Middle frontal gyrus (tissue), 1 donor: ENCODE results near the gene FAM222B.
"Not testable (repeated sequence)": the region's sequence is repeated elsewhere in the genome, so short reads cannot be mapped to it uniquely, and the experiment has no call there.

ENCODE experiments used
- DNase-seq: peaks from one replicate; pipeline ENCODE4 v3.0.0-alpha.2; 2015; ENCODE audit warnings: low spot score; ENCODE audit errors: extremely low spot score

Gene FAM222B

GRCh38 chr17:28842282-28843012, at the start of gene FAM222B:
FAM222B (minus strand) TSS chr17:28842790; CDS start chr17:28766667, 76,123 bp downstream.
- DNase-seq = peak; percentile 81

DNA sequence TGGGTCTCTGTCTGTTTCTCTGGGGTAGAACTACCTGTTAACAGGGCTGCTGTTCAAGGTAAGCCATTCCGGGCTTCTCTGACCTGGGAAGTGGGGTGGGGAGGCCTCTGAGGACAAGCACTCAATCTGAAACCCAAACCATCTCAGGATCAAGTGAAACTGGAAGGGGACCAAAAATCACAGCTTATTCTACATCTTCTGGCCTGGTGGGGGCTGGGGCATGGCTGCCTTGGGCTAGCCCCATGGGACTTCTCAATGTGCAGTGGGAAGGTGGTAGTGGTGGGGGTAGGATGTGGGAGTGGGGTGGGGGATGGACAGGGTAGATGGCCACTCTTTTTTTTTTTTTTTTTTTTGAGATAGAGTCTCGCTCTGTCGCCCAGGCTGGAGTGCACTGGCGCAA, 49.4 kb upstream of the FAM222B start:
- DNase-seq = no peak

DNA sequence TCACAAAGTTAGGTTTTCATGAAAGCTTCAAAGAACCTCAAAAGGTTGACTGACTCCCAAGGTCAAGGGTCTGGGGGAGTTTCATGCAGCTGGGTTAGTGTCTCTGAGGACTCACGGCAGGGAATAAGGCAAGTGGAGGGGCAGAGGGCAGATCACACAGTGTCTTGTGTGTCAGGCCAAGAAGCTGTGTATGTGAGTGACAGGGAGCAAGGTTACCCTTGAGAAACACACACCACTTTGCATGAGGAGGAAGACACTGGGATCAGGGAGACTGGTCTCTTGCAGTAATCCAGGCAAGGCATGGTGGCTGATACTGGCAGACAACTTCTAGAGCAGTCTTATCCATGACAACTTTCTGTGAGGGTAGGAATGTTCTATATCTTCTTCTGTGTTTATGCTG, 48.6 kb upstream of the FAM222B start:
- no peak for DNase-seq

DNA sequence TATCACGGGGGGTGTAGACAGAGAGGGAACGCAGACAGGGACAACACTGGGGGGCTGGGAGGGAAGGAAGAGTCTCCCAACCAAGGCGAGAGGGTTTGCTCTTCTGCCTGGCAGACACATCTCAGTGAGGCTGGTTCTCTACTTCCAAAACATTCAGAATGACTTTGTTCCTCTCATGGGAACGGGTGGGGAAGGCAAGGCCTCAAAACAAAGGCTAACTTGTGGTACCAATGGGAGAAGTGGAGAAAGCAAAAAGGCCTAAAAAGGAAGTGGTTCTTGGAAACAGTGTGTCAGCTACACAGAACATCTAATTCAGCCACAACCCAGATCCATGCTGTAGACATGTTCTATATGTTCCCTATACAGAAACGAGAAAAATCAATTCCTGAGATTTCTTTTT, 47.4 kb upstream of the FAM222B start:
- no peak for DNase-seq

DNA sequence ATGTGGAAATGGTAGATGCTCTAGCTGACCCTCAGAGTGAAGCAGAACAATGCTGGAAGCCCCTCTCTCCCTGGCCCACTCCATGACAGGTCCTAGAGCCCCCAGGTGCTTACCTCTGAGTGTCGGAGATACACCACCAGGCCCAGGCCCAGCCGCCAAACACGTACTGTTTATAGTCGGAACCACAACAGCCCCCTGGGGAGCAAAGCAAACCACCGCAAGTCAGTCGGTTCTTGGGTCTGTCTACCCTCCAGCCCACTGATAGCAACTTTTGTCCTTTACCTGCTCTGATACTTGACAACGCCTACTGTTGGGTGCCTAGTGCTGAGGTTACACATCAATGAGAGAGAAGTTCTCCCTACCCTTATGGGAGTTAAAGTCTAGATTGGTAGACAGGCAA, 46.2 kb upstream of the FAM222B start:
- no peak for DNase-seq

GRCh38 chr17:28887871-28888471, 45.4 kb upstream of the FAM222B start:
- no peak for DNase-seq

DNA sequence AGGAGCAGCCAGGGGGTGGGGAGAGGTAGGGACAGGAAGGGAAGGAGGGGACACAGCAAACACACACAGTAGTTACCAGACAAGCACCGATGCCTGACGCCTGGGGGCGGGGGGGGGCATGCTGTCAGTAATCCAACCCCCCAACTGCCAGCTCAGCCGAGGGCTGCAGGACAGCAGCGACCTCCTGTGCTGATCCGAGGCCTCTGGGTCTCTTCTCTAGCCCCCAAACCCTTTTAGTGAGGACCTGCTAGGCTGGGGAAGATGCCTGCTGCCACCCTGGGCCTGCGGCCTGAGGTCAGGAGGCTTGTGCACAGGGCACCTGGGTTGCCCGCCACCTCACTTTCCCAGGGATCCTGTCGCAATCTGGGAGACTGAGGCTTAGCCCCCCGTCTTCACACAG, 43.4 kb upstream of the FAM222B start:
- no peak for DNase-seq

GRCh38 chr17:28885363-28885762, 42.8 kb upstream of the FAM222B start:
- no peak for DNase-seq

- no peak for DNase-seq
Observed at GRCh38 chr17:28883967-28884702, 41.5 kb upstream of the FAM222B start.

- DNase-seq = no peak
Observed at GRCh38 chr17:28882154-28882895, 39.7 kb upstream of the FAM222B start.

DNA sequence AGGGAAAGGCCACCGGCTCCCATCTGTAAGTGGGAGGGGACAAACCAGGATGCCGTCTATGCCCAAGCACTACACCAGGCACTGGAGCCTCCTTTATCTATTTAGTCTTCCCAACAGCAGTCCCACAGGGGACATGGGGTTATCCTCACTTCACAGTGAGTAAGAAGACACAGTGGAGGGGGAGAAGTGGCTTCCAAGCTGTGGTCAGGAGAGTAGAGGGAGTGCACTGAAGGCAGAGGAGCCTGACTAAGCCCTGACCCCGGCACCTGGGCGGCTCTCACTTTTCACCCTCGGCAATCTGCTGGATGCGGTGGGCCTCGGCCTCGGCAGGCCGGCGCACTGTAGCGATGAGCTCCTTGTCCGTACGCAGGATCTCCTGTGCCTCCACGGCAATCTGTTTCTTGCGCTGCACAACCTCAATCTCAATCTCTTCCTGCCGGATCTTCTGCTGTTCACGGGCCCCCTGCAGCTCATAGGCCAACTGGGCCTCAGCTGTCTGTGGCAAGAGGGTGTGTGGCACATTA, 39.0 kb upstream of the FAM222B start:
- DNase-seq = no peak

- DNase-seq = no peak
Observed at GRCh38 chr17:28880572-28880945, 38.0 kb upstream of the FAM222B start.

GRCh38 chr17:28879886-28880571, 37.4 kb upstream of the FAM222B start:
- no peak for DNase-seq

- DNase-seq = no peak
Observed at GRCh38 chr17:28878981-28879380, 36.4 kb upstream of the FAM222B start.

- no peak for DNase-seq
Observed at GRCh38 chr17:28878158-28878910, 35.7 kb upstream of the FAM222B start.

DNA sequence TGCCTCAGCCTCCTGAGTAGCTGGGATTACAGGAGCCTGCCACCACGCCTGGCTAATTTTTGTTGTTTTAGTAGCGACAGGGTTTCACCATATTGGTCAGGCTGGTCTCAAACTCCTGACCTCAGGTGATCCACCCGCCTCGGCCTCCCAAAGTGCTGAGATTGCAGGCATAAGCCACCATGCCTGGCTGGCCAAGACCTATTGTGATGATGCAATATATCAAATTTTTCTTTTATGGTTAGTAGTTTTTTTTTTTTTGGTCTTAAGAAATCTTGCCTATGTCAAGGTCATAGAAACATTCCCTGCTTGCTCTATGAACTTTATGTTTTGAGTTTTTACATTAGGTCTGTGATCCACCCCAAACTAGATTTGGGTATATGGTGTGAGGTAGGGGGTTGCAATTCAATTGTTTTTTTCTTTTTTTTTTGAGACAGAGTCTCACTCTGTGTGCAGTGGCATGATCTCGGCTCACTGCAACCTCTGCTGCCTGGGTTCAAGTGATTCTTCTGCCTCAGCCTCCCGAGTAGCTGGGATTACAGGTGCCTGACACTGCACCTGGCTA, 34.6 kb upstream of the FAM222B start:
- not testable (repeated sequence) for DNase-seq

GRCh38 chr17:28875848-28876550, 33.4 kb upstream of the FAM222B start:
- no peak for DNase-seq

DNA sequence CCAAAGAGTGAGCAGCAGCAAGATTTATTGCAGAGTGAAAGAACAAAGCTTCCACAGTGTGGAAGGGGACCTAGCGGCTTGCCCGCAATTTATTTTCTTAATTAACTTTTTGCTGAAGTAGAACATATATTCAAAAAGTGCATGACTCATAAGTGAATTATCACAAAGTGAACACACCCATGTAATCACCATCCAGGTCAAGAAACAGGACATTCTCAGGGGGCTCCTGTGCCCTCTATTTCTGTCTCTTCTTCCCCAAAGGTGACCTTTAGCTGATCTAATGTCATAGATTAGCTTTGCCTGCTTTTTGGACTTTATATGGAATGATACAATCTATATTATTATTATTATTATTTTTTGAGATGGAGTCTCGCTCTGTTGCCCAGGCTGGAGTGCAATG, 32.2 kb upstream of the FAM222B start:
- DNase-seq = no peak

GRCh38 chr17:28873839-28874238, 31.2 kb upstream of the FAM222B start:
- DNase-seq = no peak
